22Rv1 (cell line): ENCODE results near the gene ACOX3.

Source experiments
- ZFX ChIP-seq: fragments of 450-650 bp; IDR thresholded peaks from 2 replicates; pipeline ENCODE4 v1.6.1; 2017; ENCODE audit warnings: antibody characterized with exemption, borderline replicate concordance
- TF ChIP-seq, protein P1 (sequence below): fragments of 450-650 bp; IDR thresholded peaks from 2 replicates; pipeline ENCODE4 v1.5.1; 2017; ENCODE audit warnings: mild to moderate bottlenecking

DNA sequence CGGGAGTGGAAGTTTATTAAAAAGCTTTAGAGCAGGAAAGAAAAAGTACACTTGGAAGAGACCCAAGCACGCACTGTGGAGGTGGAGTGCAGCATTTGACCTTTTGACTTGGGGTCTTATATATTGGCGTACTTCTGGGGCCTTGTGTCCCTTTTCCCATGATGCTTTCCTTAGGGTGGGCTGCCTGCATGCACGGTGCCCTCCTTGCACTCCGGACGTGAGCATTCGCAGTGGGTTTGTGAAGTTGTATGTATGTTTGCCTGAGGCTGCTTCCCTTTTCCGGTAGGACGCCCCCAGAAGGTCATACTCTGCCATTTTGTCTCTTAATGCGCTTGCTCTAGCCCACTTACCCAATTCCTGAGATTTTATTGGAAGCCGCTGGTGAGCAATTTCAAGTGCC, 39.7 kb upstream of the ACOX3 start:
- TF ChIP-seq, protein P1, sequence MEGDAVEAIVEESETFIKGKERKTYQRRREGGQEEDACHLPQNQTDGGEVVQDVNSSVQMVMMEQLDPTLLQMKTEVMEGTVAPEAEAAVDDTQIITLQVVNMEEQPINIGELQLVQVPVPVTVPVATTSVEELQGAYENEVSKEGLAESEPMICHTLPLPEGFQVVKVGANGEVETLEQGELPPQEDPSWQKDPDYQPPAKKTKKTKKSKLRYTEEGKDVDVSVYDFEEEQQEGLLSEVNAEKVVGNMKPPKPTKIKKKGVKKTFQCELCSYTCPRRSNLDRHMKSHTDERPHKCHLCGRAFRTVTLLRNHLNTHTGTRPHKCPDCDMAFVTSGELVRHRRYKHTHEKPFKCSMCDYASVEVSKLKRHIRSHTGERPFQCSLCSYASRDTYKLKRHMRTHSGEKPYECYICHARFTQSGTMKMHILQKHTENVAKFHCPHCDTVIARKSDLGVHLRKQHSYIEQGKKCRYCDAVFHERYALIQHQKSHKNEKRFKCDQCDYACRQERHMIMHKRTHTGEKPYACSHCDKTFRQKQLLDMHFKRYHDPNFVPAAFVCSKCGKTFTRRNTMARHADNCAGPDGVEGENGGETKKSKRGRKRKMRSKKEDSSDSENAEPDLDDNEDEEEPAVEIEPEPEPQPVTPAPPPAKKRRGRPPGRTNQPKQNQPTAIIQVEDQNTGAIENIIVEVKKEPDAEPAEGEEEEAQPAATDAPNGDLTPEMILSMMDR: no peak
- no peak for TF ChIP-seq ZFX
